Small intestine (tissue), 7 donors: Measurements from ENCODE around the gene NR6A1. TPM values are rescaled to one million over a fixed set of nuclear protein-coding genes. Genes with fewer than 3 reads are reported as not detected.

Source experiments
- DNase-seq, 2 donors: peaks; one replicate each; pipeline versions ENCODE4 v3.0.0 to v3.0.0-alpha.2; 2013
- FAIRE-seq: peaks from 2 replicates; lab custom pipeline; 2012; peaks lifted over from hg19 to GRCh38; lab: Jason Lieb, UNC
- H3K27ac ChIP-seq, 3 donors: one replicate each; pipeline ENCODE4 v1.5.1; 2013; ENCODE audit warnings: low read length in 2 of 3, mild to moderate bottlenecking in 2 of 3, control low read depth in 1 of 3, inconsistent platforms in 1 of 3, low read depth in 1 of 3, moderate library complexity in 1 of 3
- H3K27me3 ChIP-seq, 3 donors: one replicate each; pipeline ENCODE4 v1.6.1; 2013; ENCODE audit warnings: low read length in 3 of 3, inconsistent platforms in 1 of 3; ENCODE audit not compliant: control insufficient read depth in 3 of 3, insufficient read depth in 3 of 3
- H3K36me3 ChIP-seq, 3 donors: one replicate each; pipeline ENCODE4 v1.6.1; 2013; ENCODE audit warnings: low read length in 3 of 3, inconsistent platforms in 1 of 3, low read depth in 1 of 3, mild to moderate bottlenecking in 1 of 3, moderate library complexity in 1 of 3; ENCODE audit not compliant: control insufficient read depth in 3 of 3, insufficient read depth in 2 of 3
- H3K4me1 ChIP-seq, 3 donors: one replicate each; pipeline ENCODE4 v1.6.1; 2013; ENCODE audit warnings: low read length in 2 of 3, inconsistent platforms in 1 of 3, low read depth in 1 of 3, mild to moderate bottlenecking in 1 of 3, moderate library complexity in 1 of 3; ENCODE audit not compliant: control insufficient read depth in 3 of 3, insufficient read depth in 2 of 3
- H3K4me3 ChIP-seq, 3 donors: one replicate each; pipeline ENCODE4 v1.5.1; 2013; ENCODE audit warnings: low read length in 3 of 3, control low read depth in 1 of 3, inconsistent platforms in 1 of 3, low read depth in 1 of 3, mild to moderate bottlenecking in 1 of 3, moderate library complexity in 1 of 3
- H3K9me3 ChIP-seq, 2 donors: one replicate each; pipeline ENCODE4 v1.6.1; 2013; ENCODE audit warnings: low read depth in 1 of 2, low read length in 1 of 2; ENCODE audit not compliant: control insufficient read depth in 2 of 2, insufficient read depth in 1 of 2
- WGBS, 3 donors: extraction: QIAGEN DNeasy Blood & Tissue Kit; methylation state at CpG; one replicate each; pipeline ENCODE4 v1.1.7; 2013; 5-methylcytosine and 5-hydroxymethylcytosine counted together
- polyA plus RNA-seq, 4 donors: library from polyadenylated mRNA; stranded (reverse) in 3 of 4; unstranded in 1 of 4; fragments of 200-250 nt in 3 of 4; fragments of 120-200 nt in 1 of 4; gene quantifications; one replicate each; pipeline versions ENCODE4 v1.2.1 to v1.2.3, GENCODE V29; 2013
- donor health status: healthy with polysubstance abuse.
- donor health status: control.
- donor health status: control.
- donor health status: Bipolar disorder and iron deficiency.
- donor health status: healthy.

Gene NR6A1
- polyA plus RNA-seq, 4 donors: 2.3 to 6.0 (median 4.0) TPM

- H3K4me1 ChIP-seq: peaks cover 0 to 5% (median 0%) of the 10 kb centered on the region in 3 donors
- no peaks in the 10 kb centered on the region for H3K9me3 ChIP-seq
- FAIRE-seq: no peak
- H3K27me3 ChIP-seq: peaks cover 10 to 73% (median 27%) of the 10 kb centered on the region in 3 donors
- no peaks in the 10 kb centered on the region for H3K36me3 ChIP-seq
- no peak for DNase-seq
- H3K4me3 ChIP-seq: no peak overlapping the region
- 84 to 90% (median 84%) methylated on average over 35 to 40 of the region's 40 CpGs for WGBS, 3 donors
- no peak overlapping the region for H3K27ac ChIP-seq
Observed at GRCh38 chr9:124500028-124500795, 270.9 kb downstream of the NR6A1 start.

GRCh38 chr9:124499216-124499615 lies 271.9 kb downstream of the NR6A1 start:
- Histone ChIP-seq H3K36me3 (no peaks in the 10 kb centered on the region), H3K4me3 (no peak overlapping the region), H3K9me3 (no peaks in the 10 kb centered on the region), H3K4me1 (peaks cover 0 to 5% (median 0%) of the 10 kb centered on the region in 3 donors), H3K27me3 (peaks cover 7 to 76% (median 23%) of the 10 kb centered on the region in 3 donors), H3K27ac (no peak overlapping the region)
- DNase-seq (no peak), FAIRE-seq (no peak)
- WGBS, 3 donors: 54 to 74% (median 67%) methylated on average over 3 of the region's 3 CpGs

- no peaks in the 10 kb centered on the region for H3K4me1 ChIP-seq
- 73 to 74% (median 74%) methylated on average over 15 of the region's 15 CpGs for WGBS, 3 donors
- H3K4me3 ChIP-seq: no peak overlapping the region
- DNase-seq (no peak), FAIRE-seq (no peak)
- H3K27me3 ChIP-seq: peaks cover 7 to 71% (median 17%) of the 10 kb centered on the region in 3 donors
- H3K27ac ChIP-seq: no peak overlapping the region
- no peaks in the 10 kb centered on the region for H3K36me3 ChIP-seq
- no peaks in the 10 kb centered on the region for H3K9me3 ChIP-seq
Observed at GRCh38 chr9:124498499-124499146, 272.5 kb downstream of the NR6A1 start.

- no peaks in the 10 kb centered on the region for H3K36me3 ChIP-seq
- no peak for DNase-seq
- no peak overlapping the region for H3K27ac ChIP-seq
- FAIRE-seq: no peak
- H3K4me1 ChIP-seq: no peaks in the 10 kb centered on the region
- H3K4me3 ChIP-seq: no peak overlapping the region
- WGBS, 3 donors: 48 to 71% (median 53%) methylated on average over 6 of the region's 6 CpGs
- peaks cover 7 to 66% (median 12%) of the 10 kb centered on the region in 3 donors for H3K27me3 ChIP-seq
- no peaks in the 10 kb centered on the region for H3K9me3 ChIP-seq
Observed at GRCh38 chr9:124498040-124498439, 273.1 kb downstream of the NR6A1 start.

- Histone ChIP-seq H3K4me3 (no peak overlapping the region), H3K9me3 (no peaks in the 10 kb centered on the region), H3K27ac (no peak overlapping the region), H3K4me1 (no peaks in the 10 kb centered on the region), H3K36me3 (no peaks in the 10 kb centered on the region), H3K27me3 (peaks cover 7 to 60% (median 8%) of the 10 kb centered on the region in 3 donors)
- FAIRE-seq: no peak
- 84 to 89% (median 88%) methylated on average over 8 of the region's 8 CpGs for WGBS, 3 donors
- no peak for DNase-seq
Observed at GRCh38 chr9:124497441-124497840, 273.7 kb downstream of the NR6A1 start.

- no peak for FAIRE-seq
- H3K27ac ChIP-seq: no peak overlapping the region
- peaks cover 2 to 51% (median 3%) of the 10 kb centered on the region in 3 donors for H3K27me3 ChIP-seq
- no peak for DNase-seq
- no peaks in the 10 kb centered on the region for H3K9me3 ChIP-seq
- H3K4me1 ChIP-seq: no peaks in the 10 kb centered on the region
- no peaks in the 10 kb centered on the region for H3K36me3 ChIP-seq
- H3K4me3 ChIP-seq: no peak overlapping the region
- WGBS, 3 donors: 70 to 73% (median 71%) methylated on average over 15 of the region's 15 CpGs
Observed at GRCh38 chr9:124496463-124496862, 274.6 kb downstream of the NR6A1 start.

- 62 to 74% (median 65%) methylated on average over 3 of the region's 3 CpGs for WGBS, 3 donors
- H3K9me3 ChIP-seq: no peaks in the 10 kb centered on the region
- no peak overlapping the region for H3K27ac ChIP-seq
- DNase-seq (no peak), FAIRE-seq (no peak)
- H3K36me3 ChIP-seq: no peaks in the 10 kb centered on the region
- H3K4me3 ChIP-seq: no peak overlapping the region
- H3K27me3 ChIP-seq: peaks cover 0 to 47% (median 0%) of the 10 kb centered on the region in 3 donors
- no peaks in the 10 kb centered on the region for H3K4me1 ChIP-seq
Observed at GRCh38 chr9:124496075-124496449, 275.0 kb downstream of the NR6A1 start.

GRCh38 chr9:124495126-124496074 lies 275.7 kb downstream of the NR6A1 start:
- 60 to 74% (median 62%) methylated on average over 31 of the region's 31 CpGs for WGBS, 3 donors
- Histone ChIP-seq H3K9me3 (no peaks in the 10 kb centered on the region), H3K4me3 (no peak overlapping the region), H3K27ac (no peak overlapping the region), H3K4me1 (no peaks in the 10 kb centered on the region), H3K36me3 (no peaks in the 10 kb centered on the region), H3K27me3 (peaks cover 0 to 40% (median 0%) of the 10 kb centered on the region in 3 donors)
- DNase-seq: no peak
- no peak for FAIRE-seq
